ENCODE results near the gene RAD51B.

Gene RAD51B

GRCh38 chr14:68447581-68448251, 628.1 kb downstream of the RAD51B start:
- no peak for TF ChIP-seq CTCF (IDR thresholded peaks at IDR 0.05; ENCODE audit: poor library complexity, severe bottlenecking)
- H3K27me3 ChIP-seq (ENCODE audit: insufficient read depth, poor library complexity, severe bottlenecking): no peaks in the 10 kb centered on the region
- H3K9me3 ChIP-seq (ENCODE audit: severe bottlenecking): no peaks in the 10 kb centered on the region
- H3K36me3 ChIP-seq (ENCODE audit: low read depth): no peaks in the 10 kb centered on the region
- no peak overlapping the region for H3K4me3 ChIP-seq (ENCODE audit: severe bottlenecking)
- DNase-seq (ENCODE audit: low spot score) (no peak), ATAC-seq (ENCODE audit: low read depth) (no peak)
- no peak overlapping the region for H3K27ac ChIP-seq (ENCODE audit: poor library complexity, severe bottlenecking)
- H3K4me1 ChIP-seq (ENCODE audit: insufficient read depth, poor library complexity, severe bottlenecking): peaks cover 6% of the 10 kb centered on the region

GRCh38 chr14:68448252-68448902, 628.8 kb downstream of the RAD51B start:
- TF ChIP-seq CTCF (IDR thresholded peaks at IDR 0.05; ENCODE audit: poor library complexity, severe bottlenecking): no peak
- Histone ChIP-seq H3K27ac (ENCODE audit: poor library complexity, severe bottlenecking) (no peak overlapping the region), H3K36me3 (ENCODE audit: low read depth) (no peaks in the 10 kb centered on the region), H3K27me3 (ENCODE audit: insufficient read depth, poor library complexity, severe bottlenecking) (no peaks in the 10 kb centered on the region), H3K4me3 (ENCODE audit: severe bottlenecking) (no peak overlapping the region), H3K4me1 (ENCODE audit: insufficient read depth, poor library complexity, severe bottlenecking) (peaks cover 6% of the 10 kb centered on the region), H3K9me3 (ENCODE audit: severe bottlenecking) (no peaks in the 10 kb centered on the region)
- no peak for DNase-seq (ENCODE audit: low spot score)
- ATAC-seq (ENCODE audit: low read depth): no peak

- ATAC-seq (ENCODE audit: low read depth) (no peak), DNase-seq (ENCODE audit: low spot score) (no peak)
- H3K9me3 ChIP-seq (ENCODE audit: severe bottlenecking): no peaks in the 10 kb centered on the region
- no peaks in the 10 kb centered on the region for H3K27me3 ChIP-seq (ENCODE audit: insufficient read depth, poor library complexity, severe bottlenecking)
- no peaks in the 10 kb centered on the region for H3K36me3 ChIP-seq (ENCODE audit: low read depth)
- H3K4me1 ChIP-seq (ENCODE audit: insufficient read depth, poor library complexity, severe bottlenecking): peaks cover 6% of the 10 kb centered on the region
- no peak overlapping the region for H3K4me3 ChIP-seq (ENCODE audit: severe bottlenecking)
- TF ChIP-seq CTCF (IDR thresholded peaks at IDR 0.05; ENCODE audit: poor library complexity, severe bottlenecking): no peak
- H3K27ac ChIP-seq (ENCODE audit: poor library complexity, severe bottlenecking): no peak overlapping the region
Measured at GRCh38 chr14:68449561-68450181, 630.1 kb downstream of the RAD51B start.

- Histone ChIP-seq H3K9me3 (ENCODE audit: severe bottlenecking) (no peaks in the 10 kb centered on the region), H3K27me3 (ENCODE audit: insufficient read depth, poor library complexity, severe bottlenecking) (no peaks in the 10 kb centered on the region), H3K27ac (ENCODE audit: poor library complexity, severe bottlenecking) (peak overlapping the region; percentile 2), H3K36me3 (ENCODE audit: low read depth) (no peaks in the 10 kb centered on the region), H3K4me1 (ENCODE audit: insufficient read depth, poor library complexity, severe bottlenecking) (peaks cover 6% of the 10 kb centered on the region), H3K4me3 (ENCODE audit: severe bottlenecking) (no peak overlapping the region)
- TF ChIP-seq CTCF (IDR thresholded peaks at IDR 0.05; ENCODE audit: poor library complexity, severe bottlenecking): no peak
- DNase-seq (ENCODE audit: low spot score) (no peak), ATAC-seq (ENCODE audit: low read depth) (no peak)
Measured at GRCh38 chr14:68450391-68451120, 631.0 kb downstream of the RAD51B start.

Data from RWPE2 (cell line).